K562 treated with DMSO at 1 percent for 24 hours (cell line): Measurements from ENCODE around the gene SCG5. TPM values are rescaled to one million over a fixed set of nuclear protein-coding genes. Genes with fewer than 3 reads are reported as not detected.

Experiments used
- total RNA-seq: library from RNA; unstranded; fragments of 300-600 nt; gene quantifications from 2 replicates; pipeline ENCODE4 v1.2.3, GENCODE V29; 2022; ENCODE audit warnings: low read depth; ENCODE audit not compliant: insufficient read depth

The SCG5 gene, protein sequence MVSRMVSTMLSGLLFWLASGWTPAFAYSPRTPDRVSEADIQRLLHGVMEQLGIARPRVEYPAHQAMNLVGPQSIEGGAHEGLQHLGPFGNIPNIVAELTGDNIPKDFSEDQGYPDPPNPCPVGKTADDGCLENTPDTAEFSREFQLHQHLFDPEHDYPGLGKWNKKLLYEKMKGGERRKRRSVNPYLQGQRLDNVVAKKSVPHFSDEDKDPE
- not detected in 2 replicates for total RNA-seq

DNA sequence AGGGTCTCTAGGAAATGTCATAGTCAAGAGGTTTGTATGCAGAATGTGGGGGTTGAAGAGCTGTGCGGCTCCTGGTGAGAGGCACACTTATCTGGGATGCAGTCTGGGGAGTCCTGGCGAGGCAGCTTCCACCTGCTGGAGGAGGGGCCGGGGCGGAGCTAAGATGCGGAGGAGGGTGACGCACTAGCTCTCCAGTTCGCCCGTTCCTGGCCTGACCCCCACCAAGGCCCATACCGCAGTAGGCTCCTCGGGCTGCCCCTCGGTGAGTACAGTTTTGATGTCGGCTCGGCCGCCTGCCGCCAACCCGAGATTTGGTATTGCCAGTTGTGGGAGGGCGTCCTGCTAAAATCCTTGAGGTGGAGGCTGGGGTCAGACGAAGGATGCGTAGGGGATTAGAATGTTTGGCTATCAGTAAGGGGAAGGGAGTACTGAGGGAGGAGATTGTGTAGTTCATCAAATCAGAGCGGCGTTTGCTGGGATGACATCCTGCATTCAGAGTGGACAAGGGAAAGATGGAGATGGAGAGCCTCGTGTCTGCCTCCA lies at the start of gene SCG5:
Gene SCG5 (plus strand): TSS at position 194 of the 543 bp plus-strand sequence. CDS start 1,883 bp downstream, outside the sequence.

DNA sequence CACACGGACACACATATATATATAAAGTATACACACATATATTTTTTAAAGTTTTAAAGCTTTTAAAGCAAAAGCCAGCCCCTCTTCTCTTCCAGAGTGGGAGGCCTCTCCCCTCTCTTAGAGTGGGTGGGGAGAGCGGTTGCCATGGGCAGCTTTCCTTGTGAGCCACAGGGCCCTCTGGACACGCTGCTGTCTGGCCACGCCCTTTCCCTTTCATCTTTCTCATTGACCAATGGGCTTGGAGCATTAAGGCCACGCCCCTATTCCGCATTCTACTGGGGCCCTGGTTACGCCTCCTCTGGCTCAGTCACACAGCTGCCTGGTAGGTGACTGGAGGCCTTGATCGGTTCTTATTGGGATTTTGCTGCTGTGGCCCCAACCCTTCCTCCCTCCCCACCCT lies 48.4 kb upstream of the SCG5 start, which contains the start of gene GOLGA8N:
Gene GOLGA8N (plus strand): TSS at position 306 of the 400 bp plus-strand sequence.

GRCh38 chr15:32615051-32615870 lies 26.2 kb upstream of the SCG5 start, which contains the start of gene ARHGAP11A:
ARHGAP11A (plus strand) TSS chr15:32615504; CDS start chr15:32616212, 708 bp downstream.

DNA sequence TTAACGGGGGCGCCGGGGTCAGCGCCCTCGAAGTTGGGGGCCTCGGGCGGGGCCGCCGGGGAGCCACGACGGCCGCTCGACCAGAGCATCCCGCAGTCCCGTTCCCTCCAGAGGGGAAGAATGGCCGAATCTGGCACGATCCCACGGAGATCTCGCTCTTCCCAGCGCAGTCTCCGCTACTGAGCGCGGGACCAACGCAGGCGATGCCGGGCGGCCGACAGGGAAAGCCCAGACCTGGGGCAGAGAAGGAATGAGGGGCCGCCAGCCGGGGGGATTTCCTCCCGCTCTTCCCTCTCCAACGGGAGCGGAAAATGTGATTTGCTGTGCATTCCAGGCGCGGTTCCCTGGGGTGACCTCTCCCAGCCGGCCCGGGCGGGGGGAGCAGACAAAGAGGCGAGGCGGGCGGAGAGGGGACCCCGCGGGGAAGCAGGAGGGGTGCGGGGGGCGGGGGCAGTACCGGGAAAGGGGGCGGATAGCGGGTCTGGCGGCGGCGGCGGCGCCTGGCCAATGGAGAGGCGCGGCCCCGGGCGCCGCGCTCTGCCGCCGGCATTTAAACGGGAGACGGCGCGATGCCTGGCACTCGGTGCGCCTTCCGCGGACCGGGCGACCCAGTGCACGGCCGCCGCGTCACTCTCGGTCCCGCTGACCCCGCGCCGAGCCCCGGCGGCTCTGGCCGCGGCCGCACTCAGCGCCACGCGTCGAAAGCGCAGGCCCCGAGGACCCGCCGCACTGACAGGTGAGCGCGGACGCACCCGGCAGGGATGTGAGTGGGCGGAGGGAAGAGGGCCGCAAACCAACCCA lies 76.1 kb downstream of the SCG5 start, which contains the start of gene GREM1:
Gene GREM1 (plus strand): TSS at position 579 of the 801 bp plus-strand sequence. CDS start 12,687 bp downstream, outside the sequence.

Other genes starting within 250 kb of the SCG5 start
- not detected in 2 replicates for gene GOLGA8K, start 238.4 kb upstream of the SCG5 start, total RNA-seq
- 0.43 TPM in 1 of 2 replicates, not detected in the other for gene GOLGA8O, start 186.1 kb upstream of the SCG5 start, total RNA-seq
- 0.68 and 0.86 TPM in 2 replicates for gene GOLGA8N, start 48.3 kb upstream of the SCG5 start, total RNA-seq
- gene ARHGAP11A, start 26.2 kb upstream of the SCG5 start, total RNA-seq: 15.7 and 15.9 TPM in 2 replicates
- gene GREM1, start 76.3 kb downstream of the SCG5 start, total RNA-seq: 0.12 TPM in 1 of 2 replicates, not detected in the other